Measurements from ENCODE around the gene CST6.

CST6 gene

DNA sequence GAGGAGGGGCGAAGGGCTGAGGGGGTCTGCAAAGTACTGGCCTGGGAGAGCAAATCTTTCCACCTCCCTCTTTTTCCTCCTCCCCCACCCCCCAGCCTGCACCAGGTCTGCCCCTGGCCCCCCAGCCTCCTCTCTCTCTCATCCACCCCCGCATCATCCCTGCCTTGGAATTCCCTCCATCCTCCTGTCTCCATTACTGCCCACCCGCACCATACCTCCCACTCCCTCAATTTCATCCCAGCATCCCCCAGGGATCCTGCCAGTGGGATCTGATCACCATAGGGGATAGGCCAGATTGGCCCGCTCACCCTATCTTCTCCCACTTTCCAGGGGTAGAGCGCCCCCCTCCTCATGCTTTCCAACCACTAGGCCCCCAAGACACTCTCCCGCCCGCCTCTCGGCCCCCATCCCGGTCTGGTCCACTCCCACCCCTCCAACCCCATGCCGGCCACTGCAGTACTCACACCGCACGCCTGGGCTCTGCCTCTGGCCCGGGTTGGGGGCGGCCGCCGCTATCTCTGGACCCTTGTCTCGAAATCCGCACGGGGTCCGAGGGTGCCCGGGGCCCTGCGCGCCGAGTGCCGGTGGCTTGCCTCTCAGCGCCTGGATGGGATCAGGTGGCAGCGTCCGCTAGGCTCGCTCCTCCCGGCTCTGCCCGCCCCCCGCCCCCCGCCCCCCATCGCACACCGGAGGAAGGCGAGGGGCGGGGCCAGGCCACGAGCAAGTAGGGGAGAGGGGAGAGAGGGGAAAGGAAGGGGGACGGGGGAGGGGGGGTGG, 36.9 kb downstream of the CST6 start, which contains the start of gene GAL3ST3:
GAL3ST3 (minus strand) TSS at position 615 of the 777 bp plus-strand sequence. CDS start 3,746 bp downstream, outside the sequence.
- DNase-seq = no peak

DNA sequence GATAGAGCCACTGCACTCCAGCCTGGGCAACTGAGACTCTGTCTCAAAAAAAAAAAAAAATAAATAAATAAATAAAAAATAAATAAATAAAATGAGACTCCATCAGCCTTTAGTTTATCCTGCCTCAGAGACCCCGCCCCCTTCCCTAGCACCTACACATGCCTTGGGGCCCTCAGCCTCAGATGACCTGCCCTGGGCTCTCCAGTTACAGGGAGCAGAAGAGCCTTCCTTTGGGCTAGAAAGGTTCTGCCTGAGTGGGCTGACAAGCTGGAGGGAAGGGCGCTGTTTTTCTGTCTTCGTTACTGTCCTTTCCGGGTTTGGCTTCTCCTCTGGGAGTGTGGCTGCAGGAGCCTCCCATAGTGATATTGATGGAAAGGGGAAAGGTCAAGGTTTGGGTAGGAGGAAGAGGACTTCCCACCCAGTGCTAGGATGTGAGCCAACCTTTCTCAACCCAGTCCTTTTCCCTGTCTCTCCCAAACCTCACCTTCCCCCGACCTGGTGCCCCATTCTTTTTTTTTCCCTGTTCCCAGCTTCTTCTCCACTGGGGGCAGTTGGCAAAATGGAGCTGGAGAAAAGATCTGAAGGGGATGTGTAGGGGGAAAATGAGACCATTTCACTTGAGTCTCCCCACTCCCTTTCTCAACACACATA, 38.9 kb downstream of the CST6 start:
- DNase-seq = no peak

DNA sequence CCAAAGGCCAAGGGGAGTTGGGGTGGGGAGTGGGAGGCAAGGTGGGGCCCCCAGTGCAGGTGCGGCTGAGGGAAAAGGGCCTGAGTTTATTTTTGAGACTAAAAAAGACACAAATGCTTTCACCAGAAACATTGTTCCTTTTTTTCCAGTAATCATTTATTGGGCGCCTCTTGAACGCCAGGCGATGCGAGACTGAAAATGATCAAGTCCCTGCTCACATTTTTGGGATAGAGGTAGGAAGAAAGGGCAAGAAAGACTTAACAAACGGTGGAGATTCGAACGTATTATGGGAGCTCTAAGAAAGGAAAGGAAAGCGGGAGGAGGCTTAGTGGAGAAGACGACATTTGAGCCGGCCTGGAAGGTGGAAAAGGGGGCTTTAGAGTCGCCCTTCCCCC, 39.6 kb downstream of the CST6 start:
- no peak for DNase-seq

DNA sequence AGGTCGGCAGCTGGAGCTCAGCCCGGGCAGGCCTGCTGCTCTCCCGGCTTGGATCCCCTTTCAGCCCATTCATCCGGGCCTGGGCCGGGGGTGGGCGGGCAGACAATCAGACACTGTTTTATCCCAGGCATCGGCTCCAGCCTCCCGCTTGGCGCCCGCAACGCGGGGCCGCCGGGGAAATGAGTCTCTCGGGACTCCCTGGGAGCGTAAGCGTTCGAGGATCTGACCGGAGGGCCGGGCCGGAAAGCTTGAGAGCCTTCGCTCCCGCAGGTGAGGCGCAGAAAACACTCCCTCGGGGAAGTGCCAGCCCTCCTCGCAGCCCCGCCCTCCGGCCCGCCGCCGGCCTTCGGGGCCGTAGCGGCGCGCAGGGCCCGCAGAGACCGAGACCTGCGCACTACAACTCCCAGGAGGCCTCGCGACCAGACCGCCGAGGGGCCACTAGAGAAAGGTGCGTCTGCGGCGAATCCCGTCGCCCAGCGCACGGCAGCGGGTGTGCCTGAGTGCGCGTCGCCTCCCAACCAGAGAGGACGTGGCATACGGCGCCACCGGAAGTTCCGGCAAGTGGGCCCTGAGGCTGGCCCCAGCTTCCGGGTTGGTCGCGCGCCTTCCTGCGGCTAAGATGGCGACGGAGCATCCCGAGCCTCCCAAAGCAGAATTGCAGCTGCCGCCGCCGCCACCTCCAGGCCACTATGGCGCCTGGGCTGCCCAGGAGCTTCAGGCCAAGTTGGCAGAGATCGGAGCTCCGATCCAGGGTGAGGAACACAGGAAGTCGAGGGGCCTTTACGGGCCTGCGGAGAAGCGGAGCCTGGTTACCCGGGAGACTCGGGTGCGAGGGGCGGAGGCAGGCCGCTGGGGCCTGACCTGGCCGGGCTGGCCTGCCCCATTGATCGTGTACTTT, 40.2 kb downstream of the CST6 start, which contains the start of gene SF3B2:
SF3B2 (plus strand) TSS at position 599 of the 898 bp plus-strand sequence; CDS start at position 620, 21 bp downstream.
- DNase-seq = peak; percentile 93

DNA sequence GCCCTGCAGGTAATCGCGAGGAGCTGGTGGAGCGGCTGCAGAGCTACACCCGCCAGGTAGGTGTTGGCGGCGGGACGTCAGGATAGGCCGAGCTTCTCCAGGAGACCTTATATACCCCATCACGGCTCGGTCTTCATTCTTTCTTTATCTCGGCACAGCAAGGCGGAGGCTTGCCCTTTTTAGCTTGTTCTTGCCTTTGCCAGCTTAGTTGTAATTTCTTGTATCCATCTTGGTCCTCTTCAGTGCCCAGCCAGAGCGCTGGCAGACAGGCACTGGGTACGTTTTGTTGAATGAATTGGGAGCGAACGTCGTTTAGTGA, 40.8 kb downstream of the CST6 start:
- DNase-seq = no peak

DNA sequence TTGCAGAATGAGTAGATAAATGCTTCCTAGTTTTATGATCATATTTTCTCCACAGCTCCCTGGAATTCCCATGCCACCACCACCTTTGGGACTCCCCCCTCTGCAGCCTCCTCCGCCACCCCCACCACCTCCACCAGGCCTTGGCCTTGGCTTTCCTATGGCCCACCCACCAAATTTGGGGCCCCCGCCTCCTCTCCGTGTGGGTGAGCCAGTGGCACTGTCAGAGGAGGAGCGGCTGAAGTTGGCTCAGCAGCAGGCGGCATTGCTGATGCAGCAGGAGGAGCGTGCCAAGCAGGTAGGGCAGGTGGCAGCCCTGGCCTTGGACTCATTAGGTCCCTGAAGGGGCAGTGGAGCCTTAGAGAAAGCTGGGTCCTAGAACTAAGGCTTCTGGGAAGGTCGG, 43.2 kb downstream of the CST6 start:
- no peak for DNase-seq

DNA sequence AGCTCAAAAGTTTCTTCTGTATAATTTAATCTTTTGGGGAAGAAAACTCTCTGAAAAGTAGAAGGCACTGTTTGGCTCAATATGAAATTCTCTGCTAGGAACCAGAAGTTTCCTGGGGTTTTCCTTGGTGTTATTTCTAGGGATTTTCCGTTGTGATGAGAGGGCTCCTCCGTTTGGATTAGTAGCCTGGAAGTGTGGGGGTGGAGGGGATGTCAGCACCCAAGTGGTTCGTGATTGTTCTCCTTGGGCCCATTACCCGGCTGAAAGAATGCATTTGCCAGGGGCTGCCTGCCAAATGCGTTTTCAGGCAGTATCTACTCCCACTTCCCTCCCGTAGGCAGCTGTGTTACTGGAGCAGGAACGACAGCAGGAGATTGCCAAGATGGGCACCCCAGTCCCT, 44.7 kb downstream of the CST6 start:
- no peak for DNase-seq

DNA sequence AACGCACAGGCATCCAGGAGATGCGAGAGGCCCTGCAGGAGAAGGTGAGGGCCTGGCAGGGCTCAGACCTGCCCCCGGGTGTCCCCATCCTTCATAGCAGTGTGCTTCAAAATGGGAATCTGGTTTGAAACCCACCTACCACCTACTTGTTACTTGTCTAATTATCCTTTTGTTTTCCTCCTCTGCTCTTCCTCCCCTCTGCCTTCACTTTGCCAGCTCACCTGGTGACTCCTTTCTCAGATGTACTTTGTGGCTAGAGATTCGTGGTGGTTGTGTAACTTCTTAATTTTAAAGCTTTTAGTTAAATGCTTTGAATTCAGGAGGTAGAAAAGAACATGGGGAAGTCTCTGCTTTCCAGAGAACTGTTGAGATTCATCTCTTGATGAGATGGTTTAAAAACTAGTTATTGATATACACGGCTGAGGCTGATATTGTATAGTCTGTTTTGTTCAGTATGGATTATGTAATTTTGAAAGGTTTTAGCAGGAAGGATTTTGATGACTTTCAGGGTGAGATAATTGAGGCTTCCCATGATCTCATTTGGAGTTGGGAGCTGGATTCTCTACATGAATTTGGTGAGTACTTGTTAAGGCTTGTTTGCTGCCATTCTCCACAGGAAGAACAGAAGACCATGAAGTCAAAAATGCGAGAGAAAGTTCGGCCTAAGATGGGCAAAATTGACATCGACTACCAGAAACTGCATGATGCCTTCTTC, 48.3 kb downstream of the CST6 start:
- no peak for DNase-seq

DNA sequence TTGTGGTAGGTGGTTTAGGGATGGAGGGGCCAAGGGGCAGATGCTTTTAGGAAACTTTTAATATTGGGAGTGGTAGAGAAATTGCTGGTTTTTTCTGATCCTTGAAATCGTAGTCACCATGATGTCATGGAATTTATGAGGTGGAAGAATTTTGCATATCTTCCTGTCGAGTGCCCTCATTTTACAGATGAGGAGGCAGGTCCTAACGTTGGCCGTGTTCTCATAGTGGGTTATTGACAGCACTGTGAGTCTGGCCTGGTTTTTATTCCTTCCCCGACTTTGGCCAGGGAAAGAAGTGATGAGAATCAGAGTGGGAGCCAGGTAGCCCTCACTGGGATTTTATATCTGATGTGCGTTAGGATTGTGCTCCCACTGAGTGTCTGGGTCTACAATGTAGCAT, 49.5 kb downstream of the CST6 start:
- no peak for DNase-seq

DNA sequence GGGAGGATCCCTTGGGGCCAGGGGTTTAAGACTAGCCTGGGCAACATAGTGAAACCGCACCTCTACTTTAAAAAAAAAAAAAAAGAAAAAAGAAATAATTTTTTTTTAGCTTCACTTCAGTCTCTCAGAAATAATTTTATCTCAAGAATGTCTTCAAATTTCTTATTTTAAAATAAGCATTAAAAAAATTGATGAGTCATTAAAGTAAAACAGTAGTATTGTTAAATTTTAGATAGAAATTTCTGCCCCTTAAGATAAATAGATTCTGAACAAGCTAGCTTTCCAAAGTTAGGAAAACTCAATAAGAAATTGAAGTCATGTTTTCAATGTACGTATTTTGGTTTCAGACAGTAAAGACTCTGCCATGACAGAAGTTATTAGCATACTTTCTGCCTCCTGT, 50.6 kb downstream of the CST6 start:
- no peak for DNase-seq
